Activated CD8-positive, alpha-beta T cell treated with anti-CD3 and anti-CD28 coated beads for 36 hours (primary cell): ENCODE data around the gene KIAA2012. TPM values are rescaled to one million over a fixed set of nuclear protein-coding genes. Genes with fewer than 3 reads are reported as not detected.

Source experiments
- ATAC-seq: fragments of 200-7000 bp; cut with Tn5 transposase; one replicate; pipeline ENCODE4 v1.10.0; 2021; ENCODE audit warnings: mild to moderate bottlenecking, moderate library complexity
- CTCF ChIA-PET: fragments of 350-600 bp; sonication (Branson Sonifier 250); formaldehyde crosslinking; loops from one replicate; lab custom pipeline; 2021; ENCODE audit warnings: antibody characterized with exemption; lab: Charles Lee
- POLR2A ChIA-PET: fragments of 350-600 bp; sonication (Branson Sonifier 250); formaldehyde crosslinking; loops from one replicate; lab custom pipeline; 2021; ENCODE audit warnings: antibody characterized with exemption; lab: Charles Lee
- DNase-seq: peaks from one replicate; pipeline ENCODE4 v3.0.0-alpha.2; 2020
- H3K27ac Mint-ChIP-seq: one replicate; pipeline ENCODE4 v1.8.0; 2021; ENCODE audit warnings: mild to moderate bottlenecking, mixed read lengths
- H3K27me3 Mint-ChIP-seq: one replicate; pipeline ENCODE4 v1.8.0; 2021; ENCODE audit warnings: mixed read lengths
- H3K36me3 Mint-ChIP-seq: one replicate; pipeline ENCODE4 v1.8.0; 2021; ENCODE audit warnings: low read depth, mixed read lengths
- H3K4me1 Mint-ChIP-seq: one replicate; pipeline ENCODE4 v1.8.0; 2021; ENCODE audit warnings: low read depth, mixed read lengths
- H3K4me3 Mint-ChIP-seq: one replicate; pipeline ENCODE4 v1.8.0; 2021; ENCODE audit warnings: mild to moderate bottlenecking, moderate library complexity, mixed read lengths
- H3K9me3 Mint-ChIP-seq: one replicate; pipeline ENCODE4 v1.8.0; 2021; ENCODE audit warnings: mixed read lengths
- CTCF ChIP-seq: fragments of 200-600 bp; IDR thresholded peaks from one replicate; pipeline ENCODE4 v1.8.0; 2022; ENCODE audit warnings: antibody characterized with exemption, mild to moderate bottlenecking
- intact Hi-C: fragments of 100-400 bp; cut with micrococcal nuclease; formaldehyde crosslinking; loops from one replicate; pipeline ENCODE4 v1.10.0; 2022
- total RNA-seq, 2 experiments: library from RNA; stranded (reverse); gene quantifications; one replicate each; pipeline ENCODE4 v1.2.3, GENCODE V29; 2021

Gene KIAA2012
- total RNA-seq, 2 experiments from 2014 or later: not detected

GRCh38 chr2:202098291-202098690, 25.2 kb downstream of the KIAA2012 start:
- no peak for DNase-seq
- no peak for TF ChIP-seq CTCF
- Mint-ChIP-seq H3K4me1 (no peaks in the 10 kb centered on the region), H3K9me3 (no peaks in the 10 kb centered on the region), H3K4me3 (no peak overlapping the region), H3K27me3 (peaks cover 5% of the 10 kb centered on the region), H3K27ac (no peak overlapping the region), H3K36me3 (no peaks in the 10 kb centered on the region)
- CTCF ChIA-PET: interaction anchor here (1.1 to 1.4 kb wide), 3 partner anchors 12 to 33 kb away, joined by 3 to 4 read pairs (median 3); no protein-coding TSS in a partner anchor
- no peak for ATAC-seq
- intact Hi-C loops: no loop called here
- POLR2A ChIA-PET: no interaction called here

- no peak for ATAC-seq
- CTCF ChIA-PET: interaction anchor here (0.7 to 1.4 kb wide), 2 partner anchors 13 to 79 kb away, joined by 3 to 4 read pairs; no protein-coding TSS in a partner anchor
Measured at GRCh38 chr2:202099515-202099914, 26.5 kb downstream of the KIAA2012 start.

GRCh38 chr2:202100176-202100575, 27.1 kb downstream of the KIAA2012 start:
- ATAC-seq: no peak
- intact Hi-C loops: loop anchor here (5.0 kb wide), 1 partner anchor 77 kb away; no protein-coding TSS in a partner anchor
- no peak overlapping the region for H3K4me3 Mint-ChIP-seq
- DNase-seq: no peak
- H3K4me1 Mint-ChIP-seq: no peaks in the 10 kb centered on the region
- TF ChIP-seq CTCF: no peak
- H3K9me3 Mint-ChIP-seq: no peaks in the 10 kb centered on the region
- peaks cover 3% of the 10 kb centered on the region for H3K27me3 Mint-ChIP-seq
- H3K36me3 Mint-ChIP-seq: no peaks in the 10 kb centered on the region
- H3K27ac Mint-ChIP-seq: no peak overlapping the region
- POLR2A ChIA-PET: no interaction called here
- CTCF ChIA-PET: no interaction called here

More at GRCh38 chr2:202099515-202099914, 26.5 kb downstream of the KIAA2012 start:
- Mint-ChIP-seq H3K27ac (no peak overlapping the region), H3K4me3 (no peak overlapping the region), H3K27me3 (peaks cover 3% of the 10 kb centered on the region), H3K9me3 (no peaks in the 10 kb centered on the region), H3K36me3 (no peaks in the 10 kb centered on the region), H3K4me1 (no peaks in the 10 kb centered on the region)
- intact Hi-C loops: no loop called here
- DNase-seq: no peak
- no peak for TF ChIP-seq CTCF
- POLR2A ChIA-PET: no interaction called here

- TF ChIP-seq CTCF: no peak
- H3K9me3 Mint-ChIP-seq: no peaks in the 10 kb centered on the region
- intact Hi-C loops: loop anchor here (5.0 kb wide), 1 partner anchor 76 kb away; no protein-coding TSS in a partner anchor
- peaks cover 3% of the 10 kb centered on the region for H3K27me3 Mint-ChIP-seq
- ATAC-seq (no peak), DNase-seq (no peak)
- no peak overlapping the region for H3K27ac Mint-ChIP-seq
- POLR2A ChIA-PET: no interaction called here
- CTCF ChIA-PET: interaction anchor here (1.2 kb wide), 1 partner anchor 78 kb away, joined by 3 read pairs; no protein-coding TSS in a partner anchor
- no peak overlapping the region for H3K4me3 Mint-ChIP-seq
- H3K4me1 Mint-ChIP-seq: no peaks in the 10 kb centered on the region
- no peaks in the 10 kb centered on the region for H3K36me3 Mint-ChIP-seq
Measured at GRCh38 chr2:202101026-202101579, 28.0 kb downstream of the KIAA2012 start.

- TF ChIP-seq CTCF: no peak
- CTCF ChIA-PET: interaction anchor here (1.2 to 2.2 kb wide), 4 partner anchors 52 to 242 kb away, joined by 4 to 6 read pairs (median 4); no protein-coding TSS in a partner anchor
- H3K36me3 Mint-ChIP-seq: no peaks in the 10 kb centered on the region
Measured at GRCh38 chr2:202102425-202103000, 29.5 kb downstream of the KIAA2012 start.

More at GRCh38 chr2:202102425-202103000, 29.5 kb downstream of the KIAA2012 start:
- H3K27me3 Mint-ChIP-seq: peaks cover 3% of the 10 kb centered on the region
- POLR2A ChIA-PET: no interaction called here
- H3K9me3 Mint-ChIP-seq: no peaks in the 10 kb centered on the region
- H3K4me1 Mint-ChIP-seq: no peaks in the 10 kb centered on the region
- intact Hi-C loops: loop anchor here (5.0 kb wide), 1 partner anchor 75 kb away; no protein-coding TSS in a partner anchor
- no peak overlapping the region for H3K27ac Mint-ChIP-seq
- DNase-seq (no peak), ATAC-seq (no peak)
- no peak overlapping the region for H3K4me3 Mint-ChIP-seq
